ENCODE results near the gene JMJD7.

The JMJD7 gene

GRCh38 chr15:41872166-41872747 is 44.4 kb downstream of the JMJD7 start:
- Mint-ChIP-seq H3K4me3 (no peak overlapping the region), H3K27me3 (ENCODE audit: low read depth) (peaks cover 12% of the 10 kb centered on the region), H3K27ac (no peak overlapping the region), H3K4me1 (peaks cover 5% of the 10 kb centered on the region), H3K36me3 (ENCODE audit: low read depth) (no peaks in the 10 kb centered on the region), H3K9me3 (no peaks in the 10 kb centered on the region)
- TF ChIP-seq, protein P1, sequence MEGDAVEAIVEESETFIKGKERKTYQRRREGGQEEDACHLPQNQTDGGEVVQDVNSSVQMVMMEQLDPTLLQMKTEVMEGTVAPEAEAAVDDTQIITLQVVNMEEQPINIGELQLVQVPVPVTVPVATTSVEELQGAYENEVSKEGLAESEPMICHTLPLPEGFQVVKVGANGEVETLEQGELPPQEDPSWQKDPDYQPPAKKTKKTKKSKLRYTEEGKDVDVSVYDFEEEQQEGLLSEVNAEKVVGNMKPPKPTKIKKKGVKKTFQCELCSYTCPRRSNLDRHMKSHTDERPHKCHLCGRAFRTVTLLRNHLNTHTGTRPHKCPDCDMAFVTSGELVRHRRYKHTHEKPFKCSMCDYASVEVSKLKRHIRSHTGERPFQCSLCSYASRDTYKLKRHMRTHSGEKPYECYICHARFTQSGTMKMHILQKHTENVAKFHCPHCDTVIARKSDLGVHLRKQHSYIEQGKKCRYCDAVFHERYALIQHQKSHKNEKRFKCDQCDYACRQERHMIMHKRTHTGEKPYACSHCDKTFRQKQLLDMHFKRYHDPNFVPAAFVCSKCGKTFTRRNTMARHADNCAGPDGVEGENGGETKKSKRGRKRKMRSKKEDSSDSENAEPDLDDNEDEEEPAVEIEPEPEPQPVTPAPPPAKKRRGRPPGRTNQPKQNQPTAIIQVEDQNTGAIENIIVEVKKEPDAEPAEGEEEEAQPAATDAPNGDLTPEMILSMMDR (IDR thresholded peaks at IDR 0.05; ENCODE audit: unreplicated experiment in 3 of 3): no peak

- H3K27me3 Mint-ChIP-seq (ENCODE audit: low read depth): peaks cover 12% of the 10 kb centered on the region
- no peak overlapping the region for H3K27ac Mint-ChIP-seq
- no peaks in the 10 kb centered on the region for H3K36me3 Mint-ChIP-seq (ENCODE audit: low read depth)
- no peaks in the 10 kb centered on the region for H3K9me3 Mint-ChIP-seq
- TF ChIP-seq, protein P1 (IDR thresholded peaks at IDR 0.05; ENCODE audit: unreplicated experiment in 3 of 3): no peak
- no peak overlapping the region for H3K4me3 Mint-ChIP-seq
- H3K4me1 Mint-ChIP-seq: peaks cover 10% of the 10 kb centered on the region
Measured at GRCh38 chr15:41873711-41874110, 45.8 kb downstream of the JMJD7 start.

DNA sequence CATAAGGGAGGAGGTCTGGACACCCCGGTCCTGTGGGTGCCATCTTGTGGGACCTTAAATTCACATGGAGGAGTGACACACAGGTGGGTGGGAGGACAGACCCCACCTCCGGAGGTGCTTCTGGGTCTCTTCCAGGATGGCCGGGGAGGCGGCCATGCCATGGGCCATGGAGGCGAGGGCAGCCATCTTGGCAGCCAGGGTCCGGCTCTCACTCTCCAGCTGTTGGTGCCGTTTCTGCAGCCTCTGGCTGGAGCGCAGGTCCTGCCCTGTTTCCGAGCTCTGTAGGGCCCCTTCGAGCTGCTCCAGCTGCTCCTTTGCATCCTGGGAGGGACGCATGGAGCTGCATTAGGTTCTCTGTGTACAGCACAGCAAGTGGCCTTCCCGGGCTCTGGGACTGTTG is 46.8 kb downstream of the JMJD7 start:
- Mint-ChIP-seq H3K4me1 (peaks cover 10% of the 10 kb centered on the region), H3K9me3 (no peaks in the 10 kb centered on the region), H3K36me3 (ENCODE audit: low read depth) (no peaks in the 10 kb centered on the region), H3K27ac (no peak overlapping the region), H3K4me3 (no peak overlapping the region), H3K27me3 (ENCODE audit: low read depth) (peaks cover 12% of the 10 kb centered on the region)
- TF ChIP-seq, protein P1 (IDR thresholded peaks at IDR 0.05; ENCODE audit: unreplicated experiment in 3 of 3): no peak

DNA sequence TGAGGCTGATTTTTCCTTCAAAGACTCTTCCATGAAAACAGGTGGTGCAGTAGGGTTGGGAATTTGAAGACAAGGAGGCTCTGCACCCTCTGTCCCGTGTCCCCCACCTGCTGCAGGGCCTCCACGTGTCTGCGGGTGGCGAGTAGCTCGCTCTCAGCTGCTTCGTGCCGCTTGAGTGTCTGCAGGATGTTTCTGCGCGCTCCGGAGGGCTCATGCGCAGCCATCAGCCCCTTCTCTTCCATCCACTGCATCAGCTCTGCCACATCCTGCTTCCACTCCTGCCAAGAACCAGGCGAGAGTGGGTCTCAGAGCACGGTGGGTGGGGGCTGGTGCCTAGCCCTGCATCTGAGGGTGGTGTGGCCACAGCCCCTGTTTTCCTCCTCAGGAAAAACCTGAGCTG is 48.1 kb downstream of the JMJD7 start:
- H3K9me3 Mint-ChIP-seq: no peaks in the 10 kb centered on the region
- peaks cover 10% of the 10 kb centered on the region for H3K27me3 Mint-ChIP-seq (ENCODE audit: low read depth)
- no peak overlapping the region for H3K4me3 Mint-ChIP-seq
- H3K27ac Mint-ChIP-seq: no peak overlapping the region
- TF ChIP-seq, protein P1 (IDR thresholded peaks at IDR 0.05; ENCODE audit: unreplicated experiment in 3 of 3): no peak
- peaks cover 5% of the 10 kb centered on the region for H3K4me1 Mint-ChIP-seq
- no peaks in the 10 kb centered on the region for H3K36me3 Mint-ChIP-seq (ENCODE audit: low read depth)

- Mint-ChIP-seq H3K9me3 (no peaks in the 10 kb centered on the region), H3K27me3 (ENCODE audit: low read depth) (peaks cover 17% of the 10 kb centered on the region), H3K27ac (no peak overlapping the region), H3K36me3 (ENCODE audit: low read depth) (no peaks in the 10 kb centered on the region), H3K4me3 (no peak overlapping the region), H3K4me1 (peaks cover 10% of the 10 kb centered on the region)
- TF ChIP-seq, protein P1 (IDR thresholded peaks at IDR 0.05; ENCODE audit: unreplicated experiment in 3 of 3): no peak
Measured at GRCh38 chr15:41876689-41877088, 48.8 kb downstream of the JMJD7 start.

GRCh38 chr15:41877631-41878354 is 49.9 kb downstream of the JMJD7 start:
- H3K4me1 Mint-ChIP-seq: peaks cover 15% of the 10 kb centered on the region
- no peak overlapping the region for H3K27ac Mint-ChIP-seq
- TF ChIP-seq, protein P1 (IDR thresholded peaks at IDR 0.05; ENCODE audit: unreplicated experiment in 3 of 3): no peak
- H3K27me3 Mint-ChIP-seq (ENCODE audit: low read depth): peaks cover 21% of the 10 kb centered on the region
- H3K9me3 Mint-ChIP-seq: no peaks in the 10 kb centered on the region
- H3K36me3 Mint-ChIP-seq (ENCODE audit: low read depth): no peaks in the 10 kb centered on the region
- no peak overlapping the region for H3K4me3 Mint-ChIP-seq

Measured in nephron (organoid).